Heart right ventricle (tissue), 16 donors: Measurements from ENCODE around the gene ATP13A4. TPM values are rescaled to one million over a fixed set of nuclear protein-coding genes. Genes with fewer than 3 reads are reported as not detected.

ENCODE experiments used
- ATAC-seq, 8 donors: fragments of 200-7000 bp; cut with Tn5 transposase; one replicate each; pipeline ENCODE4 v1.9.1; 2020; ENCODE audit warnings: mild to moderate bottlenecking in 8 of 8, moderate library complexity in 8 of 8, moderate number of reproducible peaks in 1 of 8
- DNase-seq, 2 donors: peaks; one replicate each; pipeline ENCODE4 v3.0.0-alpha.2; 2020
- H3K27ac ChIP-seq, 10 donors: fragments of 200-600 bp; sonication (generic) in 2 of 10; one replicate each; pipeline versions ENCODE4 v1.5.0 to v1.8.0; 2020 to 2022; ENCODE audit warnings: mild to moderate bottlenecking in 3 of 10
- H3K27me3 ChIP-seq, 7 donors: fragments of 200-600 bp; one replicate each; pipeline ENCODE4 v1.8.0; 2021 to 2022; ENCODE audit warnings: mild to moderate bottlenecking in 2 of 7
- H3K36me3 ChIP-seq, 9 donors: fragments of 200-600 bp; sonication (generic) in 1 of 9; one replicate each; pipeline versions ENCODE4 v1.5.0 to v1.8.0; 2020 to 2022; ENCODE audit warnings: mild to moderate bottlenecking in 2 of 9
- H3K4me1 ChIP-seq, 9 donors: fragments of 200-600 bp; sonication (generic) in 1 of 9; one replicate each; pipeline versions ENCODE4 v1.5.0 to v1.8.0; 2020 to 2022; ENCODE audit warnings: mild to moderate bottlenecking in 4 of 9
- H3K4me3 ChIP-seq, 10 donors: fragments of 200-600 bp; sonication (generic) in 2 of 10; one replicate each; pipeline versions ENCODE4 v1.5.0 to v1.8.0; 2020 to 2022; ENCODE audit warnings: mild to moderate bottlenecking in 7 of 10, moderate library complexity in 2 of 10
- H3K9me3 ChIP-seq, 11 donors: fragments of 200-600 bp in 10 of 11; sonication (generic) in 2 of 11; one replicate each; pipeline versions ENCODE4 v1.5.0 to v1.8.0; 2013 to 2022; ENCODE audit warnings: mild to moderate bottlenecking in 2 of 11, control low read depth in 1 of 11, moderate library complexity in 1 of 11
- CTCF ChIP-seq, 9 donors: fragments of 200-600 bp; sonication (generic) in 2 of 9; IDR thresholded peaks; one replicate each; pipeline versions ENCODE4 v1.5.0 to v1.8.0; 2021 to 2022; ENCODE audit warnings: antibody characterized with exemption in 9 of 9, mild to moderate bottlenecking in 5 of 9, moderate library complexity in 1 of 9
- WGBS, 2 donors: extraction: QIAGEN DNeasy Blood & Tissue Kit; methylation state at CpG; one replicate each; pipeline ENCODE4 v1.1.7; 2013; ENCODE audit warnings: inconsistent platforms in 1 of 2; 5-methylcytosine and 5-hydroxymethylcytosine counted together
- intact Hi-C, 10 donors: fragments of 100-400 bp; cut with DNase I; formaldehyde crosslinking; loops; one replicate each; pipeline versions ENCODE4 v1.11.1 to v1.14.2; 2022
- polyA plus RNA-seq, 2 donors: library from polyadenylated mRNA; stranded (reverse); fragments of 200-250 nt; gene quantifications; one replicate each; pipeline ENCODE4 v1.2.3, GENCODE V29; 2013
- total RNA-seq, 10 donors: library from RNA; stranded (reverse); fragmentation: NEBNext Ultra II Directional in 3 of 10; extraction: Animal tissue kit (Norgen Biotek cat#: 25700) in 3 of 10; gene quantifications; one replicate each; pipeline versions ENCODE4 v1.2.1 to v1.2.4, GENCODE V29; 2021 to 2023
- donor health status: Arrhythmogenic right ventricular cardiomyopathy.
- donor health status: ischemic (EF 13 %, LVEDD 7.1; RV severe dilation, severe dysfunction).
- donor health status: healthy with polysubstance abuse.
- donor health status: DM: no; HTN: yes; CAD: no.
- donor health status: DM: no; HTN: no; CAD: no.
- donor health status: ischemic (EF 25% LVEDD 6.9; RV normal size, moderate dysfunction).
- donor health status: ischemic (EF 25% LVEDD 5.7; RV mildly dilated, moderate dysfunction).
- donor health status: healthy.
- donor health status: DM: yes; HTN: yes; CAD: no.
- donor health status: Ischemic cardiomyopathy.
- donor health status: ischemic (EF 35%, LVEDD 5.7; RV mildly dilated, moderate dysfunction).
- donor health status: nonischemic (EF 11% LVEDD 7.7; RV severe dilation, severe dysfunction).
- donor health status: DM: yes; HTN: yes; CAD: no.
- donor health status: PGD.
- donor health status: ischemic (EF 29% LVEDD 5.4; RV normal size, mild dysfunction).
- donor health status: nonischemic (EF 23%, LVEDD 6.1; RV moderate dilation, normal function).

Gene ATP13A4
- total and polyA plus RNA-seq, 12 donors: 0.01 to 0.52 (median 0.19) TPM; not detected in 2

- no peak for TF ChIP-seq CTCF (IDR thresholded peaks at IDR 0.05)
- 59% methylated on average over 7 of the region's 7 CpGs for WGBS, 2 donors
- ATAC-seq: no peak
- no peaks in the 10 kb centered on the region for H3K36me3 ChIP-seq
- H3K4me1 ChIP-seq: peaks cover 0 to 9% (median 0%) of the 10 kb centered on the region in 9 donors
- no peak overlapping the region for H3K4me3 ChIP-seq
- no peak overlapping the region for H3K27ac ChIP-seq
- no peaks in the 10 kb centered on the region for H3K9me3 ChIP-seq
- peaks cover 0 to 9% (median 0%) of the 10 kb centered on the region in 7 donors for H3K27me3 ChIP-seq
- DNase-seq: no peak
- intact Hi-C loops: no loop called here
Measured at GRCh38 chr3:193499801-193500485, 54.8 kb downstream of the ATP13A4 start.

GRCh38 chr3:193499136-193499770 lies 55.4 kb downstream of the ATP13A4 start:
- Histone ChIP-seq H3K27ac (no peak overlapping the region), H3K9me3 (no peaks in the 10 kb centered on the region), H3K4me1 (peaks cover 0 to 9% (median 0%) of the 10 kb centered on the region in 9 donors), H3K36me3 (no peaks in the 10 kb centered on the region), H3K27me3 (peaks cover 0 to 9% (median 0%) of the 10 kb centered on the region in 7 donors), H3K4me3 (no peak overlapping the region)
- peak in 2 of 8 donors; percentile 52 to 58 for ATAC-seq
- 42 to 67% methylated on average over 3 of the region's 3 CpGs for WGBS, 2 donors
- no peak for DNase-seq
- no peak for TF ChIP-seq CTCF (IDR thresholded peaks at IDR 0.05)
- intact Hi-C loops: no loop called here

GRCh38 chr3:193498215-193498614 lies 56.5 kb downstream of the ATP13A4 start:
- peaks cover 0 to 9% (median 0%) of the 10 kb centered on the region in 9 donors for H3K4me1 ChIP-seq
- ATAC-seq (no peak), DNase-seq (no peak)
- H3K36me3 ChIP-seq: no peaks in the 10 kb centered on the region
- intact Hi-C loops: no loop called here
- H3K4me3 ChIP-seq: no peak overlapping the region
- TF ChIP-seq CTCF (IDR thresholded peaks at IDR 0.05): no peak
- WGBS, 2 donors: 79 to 89% methylated on average over 3 of the region's 3 CpGs
- H3K9me3 ChIP-seq: no peaks in the 10 kb centered on the region
- no peak overlapping the region for H3K27ac ChIP-seq
- peaks cover 0 to 9% (median 0%) of the 10 kb centered on the region in 7 donors for H3K27me3 ChIP-seq

GRCh38 chr3:193496658-193497057 lies 58.0 kb downstream of the ATP13A4 start:
- peaks cover 0 to 9% (median 0%) of the 10 kb centered on the region in 9 donors for H3K4me1 ChIP-seq
- H3K27me3 ChIP-seq: peaks cover 0 to 3% (median 0%) of the 10 kb centered on the region in 7 donors
- H3K27ac ChIP-seq: no peak overlapping the region
- DNase-seq (no peak), ATAC-seq (no peak)
- no peaks in the 10 kb centered on the region for H3K36me3 ChIP-seq
- intact Hi-C loops: no loop called here
- WGBS, 2 donors: 88 to 91% methylated on average over 6 of the region's 6 CpGs
- TF ChIP-seq CTCF (IDR thresholded peaks at IDR 0.05): no peak
- H3K4me3 ChIP-seq: no peak overlapping the region
- no peaks in the 10 kb centered on the region for H3K9me3 ChIP-seq
